Peyer's patch (tissue), 4 donors: ENCODE results near the gene BRK1. TPM values are rescaled to one million over a fixed set of nuclear protein-coding genes. Genes with fewer than 3 reads are reported as not detected.
"Not testable (repeated sequence)": the region's sequence is repeated elsewhere in the genome, so short reads cannot be mapped to it uniquely, and the experiment has no call there.

Experiments
- DNase-seq, 3 donors: peaks; one replicate each; pipeline ENCODE4 v3.0.0-alpha.2; 2017 to 2019
- H3K27ac ChIP-seq, 4 donors: fragments of 200-600 bp; sonication (generic); one replicate each; pipeline ENCODE4 v1.5.1; 2016 to 2019
- H3K27me3 ChIP-seq, 2 donors: fragments of 200-600 bp; sonication (generic); one replicate each; pipeline ENCODE4 v1.5.1; 2019
- H3K36me3 ChIP-seq, 3 donors: fragments of 200-600 bp; sonication (generic); one replicate each; pipeline ENCODE4 v1.5.1; 2016 to 2019
- H3K4me1 ChIP-seq, 4 donors: fragments of 200-600 bp; sonication (generic); one replicate each; pipeline ENCODE4 v1.5.1; 2016 to 2019
- H3K4me3 ChIP-seq, 4 donors: fragments of 200-600 bp; sonication (generic); 1 replicate in 3 of 4; 2 replicates in 1 of 4; pipeline ENCODE4 v1.5.1; 2016 to 2019; ENCODE audit warnings: mild to moderate bottlenecking in 1 of 4
- H3K9me3 ChIP-seq, 4 donors: fragments of 200-600 bp; sonication (generic); one replicate each; pipeline ENCODE4 v1.5.1; 2016 to 2019; ENCODE audit warnings: mild to moderate bottlenecking in 1 of 4
- CTCF ChIP-seq, 6 experiments: fragments of 450-650 bp in 4 of 6; fragments of 200-600 bp in 2 of 6; sonication (generic) in 1 of 6; IDR thresholded peaks; one replicate each; pipeline ENCODE4 v1.5.1; 2017 to 2019; ENCODE audit warnings: antibody characterized with exemption in 6 of 6, mild to moderate bottlenecking in 3 of 6, moderate library complexity in 1 of 6
- POLR2A ChIP-seq, 2 donors: fragments of 450-650 bp; IDR thresholded peaks; one replicate each; pipeline ENCODE4 v1.5.1; 2017; ENCODE audit warnings: antibody characterized with exemption in 2 of 2, mild to moderate bottlenecking in 2 of 2, moderate library complexity in 2 of 2
- total RNA-seq, 4 donors: library from RNA; depleted of rRNA; stranded (reverse); fragments of >200 nt; gene quantifications; one replicate each; pipeline ENCODE4 v1.1.0, GENCODE V29; 2016

The BRK1 gene
- total RNA-seq, 4 donors from 2014 or later, result 43.7 to 104 (median 60.4) TPM

GRCh38 chr3:10173926-10174435 is 58.5 kb downstream of the BRK1 start:
- peaks cover 0 to 18% (median 5%) of the 10 kb centered on the region in 4 donors for H3K4me1 ChIP-seq

GRCh38 chr3:10175334-10175733 is 59.9 kb downstream of the BRK1 start:
- not testable (repeated sequence) for H3K27me3 ChIP-seq

More at GRCh38 chr3:10173926-10174435, 58.5 kb downstream of the BRK1 start:
- Histone ChIP-seq H3K36me3 (peaks cover 0 to 9% (median 0%) of the 10 kb centered on the region in 3 donors), H3K9me3 (no peaks in the 10 kb centered on the region), H3K4me3 (no peak overlapping the region), H3K27me3 (no peaks in the 10 kb centered on the region), H3K27ac (peak overlapping the region; percentile 36 to 67 (median 56))
- TF ChIP-seq CTCF (IDR thresholded peaks at IDR 0.05) (no peak), POLR2A (IDR thresholded peaks at IDR 0.05) (no peak)
- peak in 2 of 3 donors; percentile 63 to 73 for DNase-seq

GRCh38 chr3:10176150-10176549 is 60.7 kb downstream of the BRK1 start:
- H3K4me1 ChIP-seq, result peaks cover 0 to 11% (median 3%) of the 10 kb centered on the region in 4 donors
- DNase-seq, H3K36me3 ChIP-seq, H3K9me3 ChIP-seq, H3K27ac ChIP-seq, H3K27me3 ChIP-seq, H3K4me3 ChIP-seq: not testable (repeated sequence)

More at GRCh38 chr3:10175334-10175733, 59.9 kb downstream of the BRK1 start:
- not testable (repeated sequence) for H3K4me3 ChIP-seq, H3K9me3 ChIP-seq, DNase-seq, H3K36me3 ChIP-seq
- peak overlapping the region in 1 of 4 donors; percentile 67 for H3K27ac ChIP-seq
- peaks cover 0 to 11% (median 5%) of the 10 kb centered on the region in 4 donors for H3K4me1 ChIP-seq

Other genes with a start within 250 kb of the BRK1 start
- gene CIDEC, start 235.4 kb upstream of the BRK1 start, total RNA-seq, result 100 to 1,000 TPM in 3 of 4 donors, 10 to 100 TPM in 1; 27.2 to 510 (median 253) TPM
- 10 to 100 TPM; 23.9 to 46.5 (median 41.9) TPM for gene JAGN1, start 225.1 kb upstream of the BRK1 start, total RNA-seq
- gene IL17RE, start 212.8 kb upstream of the BRK1 start, total RNA-seq, result 100 to 1,000 TPM in 2 of 4 donors, 10 to 100 TPM in 2; 11.6 to 160 (median 109) TPM
- 100 to 1,000 TPM in 3 of 4 donors, 10 to 100 TPM in 1; 22.3 to 125 (median 123) TPM for gene IL17RC, start 198.6 kb upstream of the BRK1 start, total RNA-seq
- gene CRELD1, start 181.8 kb upstream of the BRK1 start, total RNA-seq, result 10 to 100 TPM; 21.9 to 45.6 (median 34.4) TPM
- gene PRRT3, start 163.3 kb upstream of the BRK1 start, total RNA-seq, result 10 to 100 TPM in 1 of 4 donors, 1 to 10 TPM in 3; 1.9 to 13.2 (median 3.6) TPM
- gene EMC3, start 128.8 kb upstream of the BRK1 start, total RNA-seq, result 10 to 100 TPM; 23.9 to 42.2 (median 32.8) TPM
- gene FANCD2, start 89.2 kb upstream of the BRK1 start, total RNA-seq, result 10 to 100 TPM in 1 of 4 donors, 1 to 10 TPM in 3; 4.6 to 38.0 (median 7.7) TPM
- gene FANCD2OS, start 7.4 kb upstream of the BRK1 start, total RNA-seq, result not detected
- 10 to 100 TPM; 44.0 to 62.7 (median 52.6) TPM for gene VHL, start 26.1 kb downstream of the BRK1 start, total RNA-seq
- 10 to 100 TPM in 3 of 4 donors, 1 to 10 TPM in 1; 9.1 to 17.3 (median 11.0) TPM for gene IRAK2, start 49.2 kb downstream of the BRK1 start, total RNA-seq
- 10 to 100 TPM; 30.3 to 52.8 (median 36.9) TPM for gene TATDN2, start 132.8 kb downstream of the BRK1 start, total RNA-seq
- 1 to 10 TPM in 2 of 4 donors, not detected in 2; 1.6 to 2.9 TPM for gene GHRL, start 177.3 kb downstream of the BRK1 start, total RNA-seq
- 100 to 1,000 TPM; 158 to 251 (median 237) TPM for gene SEC13, start 205.4 kb downstream of the BRK1 start, total RNA-seq